NCI-H774 (cell line): Measurements from ENCODE around the gene LAMA4.
A peak's percentile ranks its signal among the peaks of the same experiment; 100 is the strongest.
"Not testable (repeated sequence)": the region's sequence is repeated elsewhere in the genome, so short reads cannot be mapped to it uniquely, and the experiment has no call there.

Experiments used
- DNase-seq: peaks from one replicate; lab custom pipeline; 2025; lab: John Stamatoyannopoulos, UW

The LAMA4 gene

DNA sequence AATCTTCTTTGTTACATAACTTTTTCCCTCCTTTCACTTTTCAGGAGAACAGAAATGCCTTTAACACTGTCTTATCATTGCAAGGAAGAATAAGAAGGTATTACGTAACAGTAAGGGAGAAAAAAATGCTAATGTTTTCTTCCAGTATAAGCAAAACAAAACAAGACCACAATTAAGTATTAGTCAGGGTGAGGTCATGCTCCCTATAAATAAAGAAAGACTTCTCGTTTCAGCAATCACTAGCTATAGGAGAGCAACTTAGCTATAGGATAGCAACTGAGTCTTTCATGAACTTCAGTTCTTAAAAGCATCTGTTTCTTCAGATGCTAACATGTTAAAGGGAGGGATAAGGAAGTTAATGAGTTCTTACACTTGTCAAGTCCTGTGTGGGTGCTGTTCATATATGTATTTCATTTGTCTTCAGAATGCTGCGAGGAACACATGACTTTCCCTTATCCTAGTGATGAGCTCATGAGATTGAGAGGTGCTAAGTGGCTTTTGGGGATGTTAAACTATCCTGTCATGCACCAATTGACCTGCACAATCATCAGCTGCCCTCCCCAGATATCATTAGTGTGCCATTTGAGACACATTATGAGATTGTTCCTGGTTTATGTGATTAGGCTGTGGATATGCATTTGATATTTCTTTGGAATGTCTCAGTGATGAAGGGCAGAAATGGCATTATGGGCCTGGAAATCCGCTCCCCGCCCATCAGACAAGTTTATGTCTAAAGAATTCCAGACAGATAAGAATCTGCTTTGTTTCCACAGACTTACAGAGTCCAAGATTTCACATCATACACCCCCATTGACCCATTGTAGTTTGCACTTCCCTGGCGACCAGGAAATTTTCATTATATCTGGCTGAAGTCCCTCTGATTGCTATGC, 37.5 kb downstream of the LAMA4 start:
- DNase-seq = no peak

DNA sequence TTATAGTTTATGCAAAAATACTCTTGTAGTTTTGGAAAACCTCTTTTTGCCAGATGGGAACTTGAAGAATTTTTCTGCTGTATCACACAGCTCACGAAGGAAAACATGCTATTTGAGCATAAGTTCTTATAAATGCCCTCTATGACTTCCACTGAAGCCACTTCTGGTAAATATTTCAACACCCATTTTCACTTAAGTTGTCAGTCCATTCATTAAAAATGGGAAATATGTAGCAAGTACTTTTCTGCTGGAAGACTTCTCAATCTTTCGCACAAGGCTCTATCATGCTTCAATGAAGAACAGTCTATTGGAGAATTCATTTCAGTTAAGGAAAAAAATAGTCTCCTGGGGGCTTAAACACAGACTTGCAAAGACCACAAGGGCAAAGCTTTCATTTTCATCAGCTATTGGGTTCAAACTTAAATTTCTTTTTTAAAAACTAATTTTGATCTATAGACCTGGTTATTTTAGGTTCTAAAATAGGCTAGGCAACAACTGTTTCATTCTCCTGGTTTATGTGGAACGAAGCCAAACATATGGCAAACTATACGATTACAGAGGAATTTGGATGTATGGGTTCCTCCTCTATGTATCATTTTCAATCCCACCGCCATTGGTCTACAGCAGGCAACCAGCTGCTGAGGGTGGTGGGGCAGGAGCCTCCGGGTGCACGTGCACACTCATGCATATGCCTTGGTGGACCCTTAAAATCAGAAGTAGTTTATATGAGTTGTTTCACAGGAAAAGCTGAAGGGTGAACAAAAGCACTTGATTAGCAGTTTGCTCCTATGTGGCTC, 38.7 kb downstream of the LAMA4 start:
- DNase-seq = no peak

DNA sequence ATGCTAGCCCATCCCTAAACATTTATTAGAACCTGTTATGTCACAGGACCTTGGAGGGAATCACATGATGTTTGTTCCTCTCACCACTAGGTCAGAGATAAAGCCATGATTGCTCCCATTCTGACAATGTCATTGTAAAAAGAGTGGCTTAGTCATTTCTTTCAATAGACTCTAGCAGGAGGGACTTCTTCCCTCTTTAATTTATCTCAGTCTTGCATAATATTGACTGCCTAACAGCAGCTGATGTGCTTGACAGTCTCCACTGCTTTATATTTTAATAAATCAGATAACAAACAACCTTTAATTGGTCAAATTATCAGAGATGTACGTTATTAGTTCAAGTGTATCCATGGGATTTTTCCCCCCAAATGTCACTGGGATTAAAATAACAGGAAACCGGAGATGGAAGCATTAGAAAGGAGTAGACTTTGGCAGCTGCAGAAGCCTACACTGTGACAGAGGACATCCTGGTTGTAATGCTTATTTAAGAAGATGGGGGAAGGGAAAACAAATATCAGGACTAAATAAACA, 39.6 kb downstream of the LAMA4 start:
- peak; percentile 78 for DNase-seq

DNA sequence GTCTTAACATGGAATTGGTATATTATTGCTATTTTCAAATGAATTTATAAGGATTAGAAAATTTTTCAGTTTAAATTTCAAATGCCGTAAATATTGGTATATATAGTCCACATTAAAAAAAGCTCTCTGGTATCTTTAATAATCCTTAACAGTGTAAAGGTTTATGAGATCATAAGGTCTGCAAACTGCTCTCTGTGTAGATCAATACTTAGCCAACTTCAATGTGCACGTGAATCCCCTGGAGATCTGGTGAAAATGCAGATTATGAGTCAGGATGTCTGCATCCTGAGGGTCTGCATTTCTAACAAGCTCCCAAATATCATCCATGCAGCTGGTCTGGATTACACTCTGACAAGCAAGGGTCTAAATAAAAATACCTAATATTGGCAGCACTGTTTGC, 43.5 kb downstream of the LAMA4 start:
- no peak for DNase-seq

DNA sequence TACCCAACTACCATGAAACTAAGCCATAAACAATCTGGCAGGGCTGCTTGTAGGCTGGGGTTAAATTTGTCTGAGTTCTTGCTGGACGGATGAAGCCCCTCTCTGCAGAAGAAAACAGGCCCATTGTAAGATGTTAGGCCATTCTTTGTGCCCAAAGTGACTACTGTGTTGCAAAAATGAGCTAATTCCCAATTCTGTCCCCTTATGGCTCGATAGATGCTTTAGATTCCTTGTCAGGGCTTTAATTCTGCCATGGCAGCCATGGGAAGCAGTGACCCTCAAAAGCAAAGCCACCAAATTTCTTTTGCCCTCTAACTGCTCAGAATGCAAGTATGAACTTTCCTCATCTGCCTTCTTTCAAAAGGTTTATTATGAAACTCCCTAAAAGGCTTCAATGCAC, 45.2 kb downstream of the LAMA4 start:
- no peak for DNase-seq

DNA sequence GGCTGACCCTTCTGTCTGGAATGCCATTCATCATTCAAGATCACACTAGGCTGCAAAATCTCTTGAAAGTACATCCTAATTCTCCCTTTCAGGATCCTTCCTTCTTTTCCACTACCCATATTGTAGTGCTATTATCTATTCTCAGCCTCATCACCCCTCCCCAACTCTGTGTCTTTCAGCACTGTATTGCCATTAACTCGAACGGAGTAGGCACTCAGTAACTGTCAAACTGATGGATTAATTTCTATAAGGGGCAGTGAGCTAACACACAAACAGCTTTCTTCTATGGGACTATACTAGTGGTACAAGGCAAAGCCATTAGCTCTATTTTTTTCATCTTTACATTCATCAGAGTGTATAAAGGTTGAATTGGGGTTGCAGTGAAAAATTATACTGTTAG, 46.6 kb downstream of the LAMA4 start:
- no peak for DNase-seq

DNA sequence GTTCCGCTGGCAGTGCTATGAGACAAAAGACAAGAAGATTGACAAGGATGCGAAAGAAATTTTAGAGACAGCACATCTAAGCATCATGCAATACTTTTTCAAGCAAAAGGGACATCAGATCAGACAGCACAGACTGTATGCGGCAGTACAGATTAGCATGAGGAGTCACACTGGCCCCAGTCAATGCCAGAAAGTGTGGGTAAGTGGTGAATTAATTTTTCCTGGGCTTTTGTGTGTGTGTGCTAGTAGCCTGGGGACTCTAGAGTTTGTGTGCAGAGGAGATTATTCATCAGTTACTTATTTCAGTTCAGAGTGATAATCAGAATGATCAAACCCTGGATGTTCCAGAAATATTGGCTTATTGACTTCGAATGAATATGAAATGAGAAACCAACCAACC, 47.2 kb downstream of the LAMA4 start:
- no peak for DNase-seq

DNA sequence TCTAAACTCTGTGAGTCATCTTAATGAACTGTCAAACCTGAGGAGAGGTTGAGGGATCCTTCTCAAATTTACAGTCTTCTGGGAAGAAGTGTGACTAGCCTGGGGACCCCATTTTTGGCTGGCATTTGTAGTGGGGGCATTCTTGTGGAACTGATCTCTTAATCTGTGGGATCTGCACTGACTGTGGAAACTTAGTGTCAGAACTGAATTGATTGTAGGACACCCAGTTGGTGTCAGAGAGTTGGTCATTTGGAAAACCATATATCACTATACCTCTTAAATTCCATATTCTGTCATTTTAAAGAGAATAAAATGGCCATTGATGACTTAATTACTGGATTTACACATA, 48.3 kb downstream of the LAMA4 start:
- no peak for DNase-seq

DNA sequence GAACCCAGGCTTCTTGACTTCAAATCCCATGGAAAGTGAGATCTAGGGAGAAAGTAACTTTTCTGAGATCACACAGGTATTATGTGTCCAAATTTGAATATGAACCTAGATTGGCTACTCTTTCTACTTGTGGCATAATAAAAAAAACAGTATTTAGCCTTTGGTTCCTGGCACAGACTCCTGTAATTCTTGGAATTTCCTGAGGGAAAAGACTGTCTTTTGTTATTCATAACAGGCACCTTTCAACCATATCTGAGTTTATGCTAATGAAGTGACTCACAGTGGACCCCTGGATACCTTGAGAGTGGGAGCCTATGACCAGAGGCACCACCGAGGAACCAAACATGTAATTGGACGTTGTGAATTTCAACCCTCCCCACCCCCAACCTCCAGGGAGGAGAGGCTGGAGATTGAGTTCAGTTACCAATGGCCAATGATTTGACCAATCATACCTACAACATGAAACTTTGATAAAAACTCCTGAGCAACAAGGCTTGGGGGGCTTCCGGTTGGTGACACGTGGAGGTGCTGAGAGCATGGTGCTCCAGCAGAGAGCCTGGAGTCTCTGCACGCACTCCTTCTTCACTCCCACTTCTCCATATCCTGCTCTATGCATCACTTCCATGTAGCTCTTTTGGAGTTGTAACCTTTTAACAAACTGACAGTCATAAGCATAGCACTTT, 48.8 kb downstream of the LAMA4 start:
- DNase-seq = no peak

DNA sequence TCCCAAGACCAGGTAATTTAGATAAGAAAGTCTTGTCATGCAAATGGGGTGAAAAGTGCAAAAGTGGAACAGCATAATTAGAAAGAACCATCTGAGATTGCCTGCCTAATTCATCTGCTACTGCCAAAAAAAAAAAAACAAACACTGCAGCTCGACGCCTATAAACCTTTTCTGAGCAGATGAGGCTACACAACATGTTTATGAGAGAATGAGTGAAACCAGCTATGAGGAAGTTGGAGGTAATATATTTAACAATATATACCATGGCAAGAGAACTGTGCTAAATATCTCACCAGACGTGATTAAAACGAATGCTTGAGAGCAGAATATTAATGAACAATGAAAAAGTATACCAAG, 50.0 kb downstream of the LAMA4 start:
- no peak for DNase-seq

DNA sequence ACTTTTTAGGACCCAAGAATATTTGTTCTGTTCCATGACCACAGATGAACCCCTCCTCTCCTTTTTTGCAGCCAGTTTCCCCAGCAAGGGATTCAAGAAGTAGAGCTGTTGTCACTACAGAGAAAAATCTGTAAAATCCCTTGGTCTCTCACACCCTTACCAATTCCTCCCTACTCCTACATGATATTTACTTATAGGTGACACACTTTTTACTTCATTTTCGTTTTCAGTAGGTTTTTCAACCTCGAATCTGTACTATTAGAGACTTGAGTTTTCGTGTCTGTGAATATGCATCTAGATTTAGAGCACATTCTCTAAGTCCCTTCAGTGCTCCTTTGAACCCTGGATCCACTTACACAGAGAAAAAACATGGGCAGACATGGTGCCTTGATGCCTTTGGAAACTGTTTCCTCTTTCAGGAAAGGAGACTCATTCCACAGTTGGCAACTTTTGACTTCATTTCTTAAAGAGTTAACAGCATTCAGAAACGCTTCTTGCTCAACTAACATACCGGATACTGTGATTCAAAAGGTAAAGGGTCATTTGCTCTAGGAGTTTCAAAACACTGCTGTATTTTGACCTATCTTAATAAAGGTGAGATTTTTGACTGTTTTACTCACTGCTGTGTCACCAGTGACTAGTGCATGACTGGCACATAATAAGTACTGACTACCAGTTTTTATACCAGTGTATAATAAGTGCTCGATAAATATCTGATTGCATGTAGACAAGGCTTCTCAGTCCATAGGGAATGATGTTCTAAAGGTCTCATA, 50.6 kb downstream of the LAMA4 start:
- DNase-seq = no peak

DNA sequence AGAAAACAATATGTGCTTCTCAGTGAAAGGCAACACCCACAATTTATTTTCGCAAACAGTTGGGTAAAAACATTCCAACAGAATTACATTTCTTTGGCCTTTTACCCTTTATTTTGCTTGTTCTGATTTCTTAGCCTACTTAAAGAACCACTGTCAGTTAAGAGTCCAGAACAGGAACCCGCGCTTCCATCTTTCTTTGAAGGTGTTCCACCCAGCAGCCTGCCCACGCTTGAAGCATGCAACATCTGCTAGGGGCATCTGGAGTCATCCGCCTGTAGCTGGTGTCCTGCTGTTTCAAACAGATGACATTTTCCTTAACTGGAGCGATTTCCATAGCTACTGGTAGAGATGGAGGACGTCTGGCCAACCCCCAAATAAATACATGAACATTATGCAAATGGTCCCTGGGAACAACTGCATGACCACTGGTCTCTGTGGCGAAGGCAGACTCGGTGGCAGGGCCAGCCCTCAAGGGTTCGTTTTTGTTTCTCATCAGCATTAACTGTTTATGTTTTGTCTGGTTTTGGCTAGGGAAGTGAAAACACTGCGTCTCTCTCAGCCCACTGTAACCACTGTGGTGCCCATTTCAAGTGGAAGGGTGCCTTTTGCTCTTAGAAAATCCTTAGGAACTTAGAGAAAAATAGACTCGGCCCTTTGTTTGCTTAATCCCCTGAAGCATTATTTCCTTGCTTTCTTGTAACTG, 51.6 kb downstream of the LAMA4 start:
- DNase-seq = no peak

DNA sequence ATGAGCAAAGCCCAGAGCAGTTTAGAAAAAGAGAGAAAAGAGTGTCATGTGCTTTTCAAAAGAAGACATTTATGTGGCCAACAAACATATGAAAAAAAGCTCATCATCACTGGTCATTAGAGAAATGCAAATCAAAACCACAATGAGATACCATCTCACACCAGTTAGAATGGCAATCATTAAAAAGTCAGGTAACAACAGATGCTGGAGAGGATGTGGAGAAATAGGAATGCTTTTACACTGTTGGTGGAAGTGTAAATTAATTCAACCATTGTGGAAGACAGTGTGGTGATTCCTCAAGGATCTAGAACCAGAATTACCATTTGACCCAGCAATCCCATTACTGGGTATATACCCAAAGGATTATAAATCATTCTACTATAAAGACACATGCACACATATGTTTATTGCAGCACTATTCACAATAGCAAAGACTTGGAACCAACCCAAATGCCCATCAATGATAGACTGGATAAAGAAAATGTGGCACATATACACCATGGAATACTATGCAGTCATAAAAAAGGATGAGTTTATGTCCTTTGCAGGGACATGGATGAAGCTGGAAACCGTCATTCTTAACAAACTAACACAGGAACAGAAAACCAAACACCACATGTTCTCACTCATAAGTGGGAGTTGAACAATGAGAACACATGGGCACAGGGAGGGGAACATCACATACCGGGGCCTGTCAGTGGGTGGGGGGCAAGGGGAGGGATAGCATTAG, 54.0 kb downstream of the LAMA4 start:
- DNase-seq = not testable (repeated sequence)

DNA sequence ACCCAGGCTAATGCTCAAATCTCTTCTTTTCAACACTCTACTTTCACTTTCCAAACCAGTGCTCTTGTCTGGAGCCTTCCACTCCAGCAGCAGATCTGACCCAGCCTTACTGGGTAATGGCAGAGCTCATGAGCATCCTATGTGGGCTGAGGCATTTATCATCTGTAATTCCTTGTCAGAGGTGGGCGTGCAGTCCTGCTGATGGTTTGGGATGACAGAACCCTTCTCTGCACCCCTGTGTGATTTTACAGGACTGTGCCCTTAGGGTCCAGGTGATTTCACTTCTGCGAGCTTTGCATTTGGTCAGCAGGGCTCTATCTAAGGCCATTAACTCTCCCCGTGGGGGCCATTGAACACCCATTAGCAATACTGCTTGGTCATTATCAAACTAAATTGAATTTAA, 55.4 kb downstream of the LAMA4 start:
- no peak for DNase-seq

DNA sequence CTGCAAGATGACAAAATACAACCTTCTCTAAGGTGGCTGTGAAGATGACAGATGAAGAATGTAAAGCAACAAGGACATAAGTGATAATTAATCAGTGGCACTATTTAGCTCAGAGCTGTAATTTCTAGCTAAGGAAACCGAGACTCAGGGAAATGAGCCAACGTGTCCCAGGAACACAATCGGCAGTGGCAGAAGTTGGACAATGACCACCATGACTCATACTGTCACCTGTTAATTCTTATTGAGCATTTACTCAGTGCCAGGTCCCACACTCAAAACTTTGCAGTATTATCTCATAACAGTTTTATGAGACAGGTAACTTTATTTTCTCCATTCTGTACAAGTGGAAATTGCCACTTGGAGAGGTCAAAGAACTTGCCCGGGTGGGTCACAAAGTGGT, 55.8 kb downstream of the LAMA4 start:
- DNase-seq = no peak

DNA sequence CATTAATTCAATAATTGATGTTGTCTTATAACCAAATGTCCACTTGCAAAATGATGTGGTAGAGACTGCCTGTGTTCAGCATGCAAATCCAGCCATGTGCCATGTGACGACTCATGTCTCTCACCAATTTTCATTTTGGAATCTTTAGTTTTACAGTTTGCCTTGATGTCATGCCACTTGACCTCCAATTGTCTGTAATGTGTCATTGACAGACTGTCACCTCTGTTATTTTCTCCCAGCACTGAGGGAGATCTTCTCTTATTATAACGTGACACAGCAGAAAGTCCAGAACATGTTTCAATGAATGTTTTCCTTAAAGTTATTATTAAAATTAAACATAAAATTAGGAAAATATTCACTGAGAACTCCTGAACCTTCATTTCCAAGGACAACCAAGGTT, 56.7 kb downstream of the LAMA4 start:
- no peak for DNase-seq

DNA sequence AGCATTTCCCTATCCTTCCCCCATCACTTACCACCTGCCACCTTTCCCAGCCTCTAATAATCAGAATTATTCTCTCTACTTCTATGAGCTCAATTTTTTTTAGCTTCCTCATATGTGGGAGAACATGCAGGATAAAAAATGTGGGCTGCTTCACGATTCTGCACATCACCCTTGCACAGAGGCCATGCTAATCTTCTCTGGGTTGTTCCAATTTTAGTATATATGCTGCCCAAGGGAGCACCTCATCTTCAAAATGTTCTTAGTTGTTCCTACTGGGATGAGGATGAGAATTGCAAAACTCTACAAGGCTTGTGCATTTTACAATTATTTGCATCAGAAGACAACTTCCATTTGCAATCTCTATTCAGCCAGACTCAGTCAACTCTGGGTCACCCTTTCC, 58.1 kb downstream of the LAMA4 start:
- DNase-seq = no peak

DNA sequence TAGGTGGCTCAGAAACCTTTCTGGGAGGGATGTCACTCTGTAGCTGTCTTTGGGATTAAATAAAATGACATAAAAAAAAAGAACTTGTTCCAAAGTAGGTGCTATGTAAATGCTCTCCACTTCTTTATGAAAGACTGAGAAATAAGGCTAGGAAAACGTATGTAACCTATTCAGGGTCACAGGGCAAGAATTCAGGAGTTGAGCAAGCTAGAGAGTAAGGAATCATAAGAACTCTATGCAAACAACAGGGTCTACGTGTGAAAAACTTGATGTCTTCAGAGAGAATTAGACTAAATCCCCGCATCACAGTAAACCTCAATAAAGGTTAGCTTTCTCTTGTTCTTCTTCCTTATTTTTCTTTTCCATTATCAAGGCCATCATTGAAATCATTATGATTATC, 59.2 kb downstream of the LAMA4 start:
- DNase-seq = no peak

DNA sequence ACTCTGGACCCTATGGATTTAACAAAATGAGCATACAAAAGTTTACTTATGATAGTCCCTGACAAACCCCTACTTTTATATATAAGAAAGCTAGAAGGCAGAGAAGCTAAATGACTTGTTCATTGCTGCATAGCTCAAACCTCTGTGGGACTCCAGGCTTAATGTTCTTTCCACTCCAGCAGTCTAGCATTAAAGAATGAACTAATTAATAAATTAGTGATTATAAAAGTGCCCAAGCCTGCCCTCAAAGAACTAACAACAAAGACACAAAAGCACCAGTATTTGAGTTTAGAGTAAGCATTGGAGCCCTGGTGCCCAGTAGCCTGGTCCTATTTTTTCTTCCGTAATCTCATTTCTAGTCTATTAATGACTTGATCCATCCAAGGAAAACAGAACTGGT, 59.9 kb downstream of the LAMA4 start:
- no peak for DNase-seq

DNA sequence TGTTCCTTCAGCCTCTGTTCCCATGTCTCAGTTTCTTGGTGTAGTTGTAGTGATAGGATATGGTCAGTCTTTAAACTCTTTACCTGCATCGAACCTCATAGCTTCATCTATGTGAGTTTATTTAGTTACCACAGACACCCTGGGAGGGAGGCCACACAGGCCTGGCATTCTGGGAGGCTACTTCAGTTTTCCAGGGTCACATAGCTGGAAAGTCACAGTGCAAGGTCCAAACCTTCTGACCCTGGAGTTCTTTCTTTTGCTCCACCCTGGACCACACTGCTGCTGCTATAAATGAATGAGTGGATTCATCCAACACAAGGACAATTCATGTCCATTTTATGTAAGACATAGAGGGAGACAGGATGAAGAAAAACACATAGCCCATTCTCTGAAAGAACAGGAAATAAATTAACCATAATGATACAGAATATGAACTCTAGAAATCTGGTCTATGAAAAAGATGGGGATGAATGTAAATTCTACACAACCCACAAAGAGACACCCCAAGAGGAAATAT, 60.8 kb downstream of the LAMA4 start:
- no peak for DNase-seq
